NT2/D1 (cell line): ENCODE data around the gene SHTN1.

Experiments
- DNase-seq: peaks from one replicate; pipeline ENCODE4 v3.0.0-alpha.2; 2011; ENCODE audit warnings: low read depth, low spot score
- H3K27me3 ChIP-seq: 2 replicates; pipeline ENCODE4 v1.6.0; 2011; ENCODE audit warnings: mild to moderate bottlenecking; ENCODE audit not compliant: insufficient read length, insufficient read depth
- H3K36me3 ChIP-seq: 2 replicates; pipeline ENCODE4 v1.6.1; 2011; ENCODE audit warnings: mild to moderate bottlenecking, low read length, mixed read lengths; ENCODE audit not compliant: insufficient read depth, insufficient read length
- H3K4me1 ChIP-seq: 2 replicates; pipeline ENCODE4 v1.5.1; 2011; ENCODE audit not compliant: insufficient read depth, insufficient read length
- H3K4me3 ChIP-seq: 2 replicates; pipeline ENCODE4 v1.5.1; 2011; ENCODE audit warnings: low read depth; ENCODE audit not compliant: insufficient read length
- H3K9ac ChIP-seq: 2 replicates; pipeline ENCODE4 v1.6.0; 2011; ENCODE audit warnings: low read depth; ENCODE audit not compliant: insufficient read length
- H3K9me3 ChIP-seq: 2 replicates; pipeline ENCODE4 v1.5.1; 2011; ENCODE audit warnings: mild to moderate bottlenecking, low read length; ENCODE audit not compliant: insufficient read depth
- SUZ12 ChIP-seq: IDR thresholded peaks from 2 replicates; pipeline ENCODE4 v1.6.1; 2011; ENCODE audit not compliant: insufficient read length, insufficient read depth; ENCODE audit errors: extremely low read depth
- YY1 ChIP-seq: IDR thresholded peaks from 2 replicates; pipeline ENCODE4 v1.6.1; 2011; ENCODE audit not compliant: insufficient read length, insufficient read depth
- ZNF274 ChIP-seq: IDR thresholded peaks from 2 replicates; pipeline ENCODE4 v1.6.1; 2011; ENCODE audit warnings: mild to moderate bottlenecking, low read depth, low read length

Gene SHTN1

DNA sequence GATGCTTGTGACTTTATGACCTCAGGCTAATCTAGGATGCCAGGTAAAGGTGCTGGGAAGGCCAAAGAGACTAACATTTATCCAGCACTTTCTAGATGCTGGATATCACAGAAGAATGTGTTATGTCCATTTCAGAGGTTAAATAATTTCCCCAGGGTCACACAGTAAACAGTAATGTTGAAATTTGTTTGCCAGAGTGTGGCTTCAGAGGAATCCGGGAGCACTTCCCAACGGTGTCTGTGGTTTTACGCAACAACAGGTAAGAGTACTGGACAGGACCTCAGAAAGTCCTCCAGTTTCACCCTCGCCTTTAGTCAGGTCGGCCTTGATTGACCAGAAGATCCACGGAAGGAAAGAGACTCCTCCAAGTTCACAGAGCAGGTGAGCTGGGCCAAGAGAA lies 1.7 kb downstream of the SHTN1 start:
- Histone ChIP-seq H3K4me3 (no peak overlapping the region), H3K36me3 (no peaks in the 10 kb centered on the region), H3K9ac (no peak overlapping the region), H3K9me3 (no peaks in the 10 kb centered on the region), H3K4me1 (no peaks in the 10 kb centered on the region), H3K27me3 (peaks cover 3% of the 10 kb centered on the region)
- TF ChIP-seq YY1 (no peak), ZNF274 (no peak), SUZ12 (no peak)
- no peak for DNase-seq

DNA sequence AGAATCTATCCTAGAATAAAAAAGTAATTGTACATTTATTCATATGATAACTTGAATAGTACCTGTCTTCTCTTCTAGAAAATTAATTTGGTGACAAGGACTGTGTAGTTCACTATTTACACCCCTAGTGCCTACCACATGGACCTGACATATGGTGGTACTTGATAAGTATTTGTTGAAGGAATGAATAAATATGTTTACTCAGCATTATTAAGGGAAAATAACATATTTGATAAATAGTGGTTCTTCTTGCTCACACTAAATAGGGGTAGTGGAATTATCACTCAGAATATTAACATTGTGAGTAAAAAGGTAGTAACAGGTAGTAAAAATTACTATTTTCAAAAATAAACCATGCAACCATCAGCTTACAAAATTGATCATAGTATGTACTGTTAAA lies 2.8 kb downstream of the SHTN1 start:
- H3K36me3 ChIP-seq = no peaks in the 10 kb centered on the region
- TF ChIP-seq ZNF274 (no peak), YY1 (no peak), SUZ12 (no peak)
- H3K9ac ChIP-seq = no peak overlapping the region
- H3K9me3 ChIP-seq = no peaks in the 10 kb centered on the region
- no peak for DNase-seq
- no peak overlapping the region for H3K4me3 ChIP-seq
- no peaks in the 10 kb centered on the region for H3K4me1 ChIP-seq
- H3K27me3 ChIP-seq = peaks cover 3% of the 10 kb centered on the region

DNA sequence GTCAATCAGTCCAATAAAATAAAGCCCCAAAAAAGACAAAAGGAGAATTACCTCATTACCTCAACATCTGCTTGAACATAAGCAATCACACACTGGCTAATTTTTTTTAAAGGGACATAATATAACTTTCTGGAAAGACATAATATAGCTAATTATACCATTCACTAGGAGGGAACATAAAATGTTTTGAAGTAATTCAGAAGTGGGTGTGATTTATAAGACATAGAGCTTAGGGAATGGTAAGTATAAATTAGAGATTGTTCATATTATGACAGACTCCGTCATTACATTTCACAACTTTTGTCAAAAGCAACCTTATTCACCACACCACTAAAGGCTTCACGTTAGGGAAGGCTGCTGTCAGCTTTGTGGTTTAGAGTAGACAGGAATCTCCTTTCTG lies 3.8 kb downstream of the SHTN1 start:
- Histone ChIP-seq H3K9me3 (no peaks in the 10 kb centered on the region), H3K4me3 (no peak overlapping the region), H3K36me3 (no peaks in the 10 kb centered on the region), H3K9ac (no peak overlapping the region), H3K4me1 (no peaks in the 10 kb centered on the region), H3K27me3 (peaks cover 3% of the 10 kb centered on the region)
- no peak for DNase-seq
- TF ChIP-seq ZNF274 = no peak
- no peak for TF ChIP-seq SUZ12
- no peak for TF ChIP-seq YY1

- Histone ChIP-seq H3K9ac (no peak overlapping the region), H3K4me3 (no peak overlapping the region)
Measured at GRCh38 chr10:117000580-117000979, 4.4 kb downstream of the SHTN1 start.

DNA sequence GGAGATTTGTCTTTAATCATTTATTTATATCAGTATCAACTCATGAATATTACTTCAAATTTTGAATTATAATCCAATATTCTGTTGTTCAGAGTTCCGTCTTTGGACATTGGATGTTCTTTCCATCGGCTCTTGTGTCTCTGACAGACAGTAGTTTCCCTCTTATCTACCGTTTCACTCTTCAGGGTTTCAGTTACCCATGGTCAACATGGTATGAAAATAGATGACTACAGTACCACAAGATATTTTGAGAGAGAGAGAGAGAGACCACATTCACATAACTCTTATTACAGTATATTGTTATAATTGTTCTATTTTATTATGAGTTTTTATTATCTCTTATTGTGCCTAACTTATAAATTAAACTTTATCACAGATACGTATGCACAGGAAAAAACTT lies 6.8 kb downstream of the SHTN1 start:
- H3K36me3 ChIP-seq = no peaks in the 10 kb centered on the region
- H3K9me3 ChIP-seq = no peaks in the 10 kb centered on the region
- H3K4me1 ChIP-seq = no peaks in the 10 kb centered on the region
- H3K4me3 ChIP-seq = no peak overlapping the region
- no peak for TF ChIP-seq YY1
- TF ChIP-seq SUZ12 = no peak
- no peak for TF ChIP-seq ZNF274
- H3K9ac ChIP-seq = no peak overlapping the region
- DNase-seq = no peak
- H3K27me3 ChIP-seq = no peaks in the 10 kb centered on the region

More at GRCh38 chr10:117000580-117000979, 4.4 kb downstream of the SHTN1 start:
- TF ChIP-seq ZNF274 (no peak), YY1 (no peak), SUZ12 (no peak)
- no peaks in the 10 kb centered on the region for H3K27me3 ChIP-seq
- no peaks in the 10 kb centered on the region for H3K9me3 ChIP-seq
- no peaks in the 10 kb centered on the region for H3K36me3 ChIP-seq
- no peak for DNase-seq
- no peaks in the 10 kb centered on the region for H3K4me1 ChIP-seq

DNA sequence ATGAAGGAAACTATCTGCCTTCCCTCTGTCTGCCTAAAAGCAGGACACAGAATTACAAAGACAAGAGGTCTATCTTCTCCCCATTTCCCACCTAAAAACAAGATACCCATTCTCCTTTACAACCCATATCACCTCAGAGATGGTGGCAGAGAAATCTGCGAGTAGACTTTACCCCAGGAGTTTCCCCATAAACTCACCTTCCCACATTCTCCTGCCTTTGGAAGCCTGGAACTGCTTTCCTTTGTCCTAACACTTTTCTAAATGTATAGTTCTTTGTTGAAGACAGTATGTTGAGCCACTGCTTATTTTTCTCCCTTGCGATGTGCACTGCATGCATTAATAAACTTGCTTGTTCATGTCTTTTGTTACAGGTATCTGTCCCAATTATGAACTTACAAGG lies 8.0 kb downstream of the SHTN1 start:
- no peak for TF ChIP-seq YY1
- Histone ChIP-seq H3K36me3 (no peaks in the 10 kb centered on the region), H3K9me3 (no peaks in the 10 kb centered on the region), H3K4me1 (no peaks in the 10 kb centered on the region), H3K27me3 (no peaks in the 10 kb centered on the region), H3K9ac (no peak overlapping the region), H3K4me3 (no peak overlapping the region)
- no peak for DNase-seq

GRCh38 chr10:116995648-116996047 lies 9.3 kb downstream of the SHTN1 start:
- Histone ChIP-seq H3K4me3 (no peak overlapping the region), H3K9me3 (no peaks in the 10 kb centered on the region), H3K27me3 (no peaks in the 10 kb centered on the region), H3K9ac (no peak overlapping the region), H3K36me3 (no peaks in the 10 kb centered on the region), H3K4me1 (no peaks in the 10 kb centered on the region)
- DNase-seq = no peak
- TF ChIP-seq YY1 (no peak), SUZ12 (no peak), ZNF274 (no peak)
